Upper lobe of right lung (tissue), 1 donor: ENCODE results near the gene TMEM9B. TPM values are rescaled to one million over a fixed set of nuclear protein-coding genes. Genes with fewer than 3 reads are reported as not detected.

Experiments
- ATAC-seq: fragments of 200-7000 bp; cut with Tn5 transposase; one replicate; pipeline ENCODE4 v1.9.1; 2020; ENCODE audit warnings: mild to moderate bottlenecking, moderate library complexity
- DNase-seq: peaks from one replicate; pipeline ENCODE4 v3.0.0-alpha.2; 2020
- H3K27ac ChIP-seq: fragments of 200-600 bp; one replicate; pipeline ENCODE4 v1.8.0; 2022
- H3K27me3 ChIP-seq: fragments of 200-600 bp; one replicate; pipeline ENCODE4 v1.8.0; 2022; ENCODE audit warnings: mild to moderate bottlenecking
- H3K36me3 ChIP-seq: fragments of 200-600 bp; one replicate; pipeline ENCODE4 v1.8.0; 2022
- H3K4me1 ChIP-seq: fragments of 200-600 bp; one replicate; pipeline ENCODE4 v1.8.0; 2022
- H3K4me3 ChIP-seq: fragments of 200-600 bp; one replicate; pipeline ENCODE4 v1.8.0; 2022; ENCODE audit warnings: mild to moderate bottlenecking
- H3K9me3 ChIP-seq: fragments of 200-600 bp; one replicate; pipeline ENCODE4 v1.8.0; 2022
- intact Hi-C: fragments of 100-400 bp; cut with DNase I; formaldehyde crosslinking; loops from one replicate; pipeline ENCODE4 v1.11.0; 2022
- total RNA-seq: library from RNA; stranded (reverse); fragmentation: NEBNext Ultra II Directional; extraction: Animal tissue kit (Norgen Biotek cat#: 25700); gene quantifications from one replicate; pipeline ENCODE4 v1.2.1, GENCODE V29; 2021
- TF ChIP-seq, protein P1 (sequence below): fragments of 200-600 bp; IDR thresholded peaks from one replicate; pipeline ENCODE4 v1.8.0; 2022; ENCODE audit warnings: antibody characterized with exemption
- donor health status: DM: no; HTN: yes; CAD: no; lungs with severe emphysema.

The TMEM9B gene
- total RNA-seq, 1 donor from 2014 or later: 64.9 TPM

DNA sequence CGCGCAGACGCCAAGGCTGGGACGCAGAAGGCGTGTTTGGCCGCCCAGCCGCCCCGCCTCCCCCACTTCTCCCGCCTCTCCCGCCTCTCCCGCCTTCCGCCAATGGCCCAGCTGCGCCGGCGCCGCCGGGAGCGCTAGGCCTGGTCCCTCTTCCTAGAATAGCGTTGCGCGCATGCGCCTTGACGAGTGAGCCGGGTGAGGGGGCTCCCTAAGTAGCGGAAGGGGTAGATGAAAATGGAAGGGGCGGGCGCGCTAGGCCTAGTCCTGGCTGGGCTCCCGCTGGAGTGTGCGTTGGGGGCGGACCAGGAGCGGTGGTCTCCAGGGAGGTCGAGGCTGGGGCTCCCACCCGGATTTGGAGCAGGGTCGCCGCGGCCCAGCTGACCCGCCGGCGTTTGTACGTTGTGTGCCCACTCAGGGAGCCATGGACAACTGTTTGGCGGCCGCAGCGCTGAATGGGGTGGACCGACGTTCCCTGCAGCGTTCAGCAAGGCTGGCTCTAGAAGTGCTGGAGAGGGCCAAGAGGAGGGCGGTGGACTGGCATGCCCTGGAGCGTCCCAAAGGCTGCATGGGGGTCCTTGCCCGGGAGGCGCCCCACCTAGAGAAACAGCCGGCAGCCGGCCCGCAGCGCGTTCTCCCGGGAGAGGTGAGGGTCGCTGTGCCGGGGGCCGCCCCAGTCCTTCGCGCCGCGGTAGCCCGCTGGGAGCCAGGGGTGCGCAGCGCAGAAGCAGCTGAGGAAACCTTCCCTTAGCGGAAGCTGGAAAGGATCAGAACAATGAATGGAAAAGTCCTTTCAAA lies 53.0 kb downstream of the TMEM9B start, which contains the start of gene AKIP1:
Gene AKIP1 (plus strand): TSS at position 161 of the 795 bp plus-strand sequence. CDS start 261 bp downstream, at position 422.
- intact Hi-C loops: no loop called here
- TF ChIP-seq, protein P1, sequence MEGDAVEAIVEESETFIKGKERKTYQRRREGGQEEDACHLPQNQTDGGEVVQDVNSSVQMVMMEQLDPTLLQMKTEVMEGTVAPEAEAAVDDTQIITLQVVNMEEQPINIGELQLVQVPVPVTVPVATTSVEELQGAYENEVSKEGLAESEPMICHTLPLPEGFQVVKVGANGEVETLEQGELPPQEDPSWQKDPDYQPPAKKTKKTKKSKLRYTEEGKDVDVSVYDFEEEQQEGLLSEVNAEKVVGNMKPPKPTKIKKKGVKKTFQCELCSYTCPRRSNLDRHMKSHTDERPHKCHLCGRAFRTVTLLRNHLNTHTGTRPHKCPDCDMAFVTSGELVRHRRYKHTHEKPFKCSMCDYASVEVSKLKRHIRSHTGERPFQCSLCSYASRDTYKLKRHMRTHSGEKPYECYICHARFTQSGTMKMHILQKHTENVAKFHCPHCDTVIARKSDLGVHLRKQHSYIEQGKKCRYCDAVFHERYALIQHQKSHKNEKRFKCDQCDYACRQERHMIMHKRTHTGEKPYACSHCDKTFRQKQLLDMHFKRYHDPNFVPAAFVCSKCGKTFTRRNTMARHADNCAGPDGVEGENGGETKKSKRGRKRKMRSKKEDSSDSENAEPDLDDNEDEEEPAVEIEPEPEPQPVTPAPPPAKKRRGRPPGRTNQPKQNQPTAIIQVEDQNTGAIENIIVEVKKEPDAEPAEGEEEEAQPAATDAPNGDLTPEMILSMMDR: no peak
- no peaks in the 10 kb centered on the region for H3K9me3 ChIP-seq
- H3K4me1 ChIP-seq: peaks cover 32% of the 10 kb centered on the region
- H3K27me3 ChIP-seq: no peaks in the 10 kb centered on the region
- ATAC-seq: peak; percentile 98
- H3K4me3 ChIP-seq: peak within 1 kb of the TSS; percentile 97
- DNase-seq: peak; percentile 98
- H3K36me3 ChIP-seq: peaks cover 10% of the 10 kb centered on the region
- peak within 1 kb of the TSS; percentile 86 for H3K27ac ChIP-seq

DNA sequence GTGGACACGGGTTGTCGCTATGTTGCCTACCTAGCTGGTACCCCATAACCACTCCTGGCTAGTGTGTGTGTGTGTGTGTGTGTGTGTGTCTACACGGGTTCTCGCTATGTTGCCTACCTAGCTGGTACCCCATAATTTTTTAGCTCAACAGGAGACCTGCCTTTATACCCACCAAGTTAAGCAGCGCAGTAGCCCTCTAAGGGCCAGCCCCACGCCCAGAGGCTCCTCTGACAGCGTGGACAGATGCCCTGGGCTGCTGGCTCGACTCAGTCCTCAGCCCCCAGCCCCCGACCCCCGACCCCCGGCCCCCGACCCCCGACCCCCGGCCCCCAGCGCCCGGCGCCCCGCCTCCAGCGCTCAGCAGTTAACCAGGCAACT lies 53.6 kb downstream of the TMEM9B start:
- intact Hi-C loops: no loop called here
- Histone ChIP-seq H3K27me3 (no peaks in the 10 kb centered on the region), H3K36me3 (peaks cover 9% of the 10 kb centered on the region), H3K4me1 (peaks cover 32% of the 10 kb centered on the region), H3K9me3 (no peaks in the 10 kb centered on the region), H3K27ac (no peak overlapping the region), H3K4me3 (peak overlapping the region; percentile 97)
- TF ChIP-seq, protein P1: no peak
- ATAC-seq (peak; percentile 12), DNase-seq (no peak)

DNA sequence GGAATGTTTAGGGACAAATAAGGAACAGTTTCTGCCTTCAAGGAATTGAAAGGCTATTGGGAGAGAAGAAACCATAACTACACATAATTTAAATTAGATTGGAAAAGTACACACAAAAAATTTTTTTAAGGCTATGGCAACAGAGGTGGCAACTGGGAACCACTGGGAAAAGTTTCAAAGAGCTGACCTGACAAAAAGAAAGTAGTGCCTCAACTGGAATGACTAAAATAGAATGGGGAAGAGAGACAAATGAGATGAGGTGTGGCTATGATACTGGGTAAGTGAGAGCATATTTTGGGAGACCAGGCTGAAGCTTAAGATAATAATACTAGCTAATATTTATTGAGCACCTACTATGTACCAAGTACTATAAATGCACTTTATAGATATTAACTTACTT lies 56.1 kb downstream of the TMEM9B start:
- Histone ChIP-seq H3K36me3 (no peaks in the 10 kb centered on the region), H3K4me1 (peaks cover 14% of the 10 kb centered on the region), H3K27ac (no peak overlapping the region), H3K27me3 (no peaks in the 10 kb centered on the region), H3K4me3 (no peak overlapping the region), H3K9me3 (no peaks in the 10 kb centered on the region)
- intact Hi-C loops: no loop called here
- no peak for DNase-seq
- no peak for ATAC-seq
- TF ChIP-seq, protein P1: no peak

DNA sequence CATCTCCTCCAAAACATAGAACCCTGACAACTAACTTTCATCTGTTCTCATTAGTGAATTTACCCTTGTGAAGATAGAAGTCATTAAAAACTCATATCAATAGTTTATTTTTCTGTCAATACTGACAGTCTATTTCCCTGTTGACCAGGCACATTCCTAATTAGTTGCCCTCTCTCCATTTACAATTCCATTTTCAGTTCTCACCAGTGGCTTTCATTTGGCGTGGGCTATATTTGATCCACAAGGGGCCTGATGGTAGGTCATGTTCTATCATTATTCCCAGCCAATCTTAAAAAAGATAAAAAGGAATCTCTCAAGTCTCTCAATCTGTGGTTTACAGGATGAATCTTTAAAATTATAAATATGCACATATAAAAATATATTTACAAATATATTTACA lies 57.1 kb downstream of the TMEM9B start:
- DNase-seq (no peak), ATAC-seq (no peak)
- TF ChIP-seq, protein P1: no peak
- no peaks in the 10 kb centered on the region for H3K36me3 ChIP-seq
- H3K9me3 ChIP-seq: no peaks in the 10 kb centered on the region
- H3K27me3 ChIP-seq: no peaks in the 10 kb centered on the region
- intact Hi-C loops: no loop called here
- H3K4me1 ChIP-seq: peaks cover 8% of the 10 kb centered on the region
- H3K27ac ChIP-seq: no peak overlapping the region
- no peak overlapping the region for H3K4me3 ChIP-seq

DNA sequence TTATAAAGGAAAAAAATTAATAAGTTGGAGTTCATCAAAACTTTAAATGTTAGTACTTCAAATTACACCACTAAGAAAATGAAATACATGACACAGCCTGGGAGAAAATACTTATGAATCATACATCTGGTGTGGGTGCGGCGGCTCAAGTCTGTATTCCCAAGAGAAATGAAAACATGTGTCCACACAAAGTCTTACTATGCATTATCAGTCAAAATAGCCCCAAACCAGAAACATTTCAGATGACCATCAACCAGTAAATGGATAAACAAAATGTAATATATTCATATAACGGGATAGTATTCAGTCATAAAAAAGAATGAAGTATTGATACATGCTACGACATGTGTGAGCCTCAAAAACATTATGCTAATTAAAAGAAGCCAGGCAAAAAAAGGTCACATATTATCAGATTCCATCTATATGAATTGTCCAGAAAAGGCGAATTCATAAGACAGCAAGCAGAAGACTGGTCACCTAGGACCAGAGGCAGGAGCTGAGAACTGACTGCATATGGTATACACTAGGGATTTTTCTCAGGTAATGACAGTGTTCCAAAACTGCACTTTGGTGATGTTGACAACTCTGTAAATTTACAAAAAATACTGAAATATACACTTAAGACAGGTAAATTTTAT lies 58.6 kb downstream of the TMEM9B start:
- Histone ChIP-seq H3K27me3 (no peaks in the 10 kb centered on the region), H3K27ac (no peak overlapping the region), H3K36me3 (no peaks in the 10 kb centered on the region), H3K4me3 (no peak overlapping the region), H3K9me3 (no peaks in the 10 kb centered on the region), H3K4me1 (peaks cover 8% of the 10 kb centered on the region)
- TF ChIP-seq, protein P1: no peak
- intact Hi-C loops: no loop called here
- DNase-seq: no peak
- no peak for ATAC-seq
